Lung (tissue), 12 donors: ENCODE measurements around the gene HECTD2. TPM values are rescaled to one million over a fixed set of nuclear protein-coding genes. Genes with fewer than 3 reads are reported as not detected.

Experiments used
- ATAC-seq: fragments of 200-7000 bp; cut with Tn5 transposase; one replicate; pipeline ENCODE4 v1.9.1; 2020; ENCODE audit warnings: moderate number of reproducible peaks; ENCODE audit not compliant: insufficient read depth, low FRiP score
- DNase-seq, 3 donors: peaks; one replicate each; pipeline ENCODE4 v3.0.0-alpha.2; 2013 to 2017
- H3K27ac ChIP-seq, 2 donors: one replicate each; pipeline ENCODE4 v1.5.1; 2013; ENCODE audit warnings: mild to moderate bottlenecking in 2 of 2, moderate library complexity in 2 of 2, control low read depth in 1 of 2, inconsistent platforms in 1 of 2, low read depth in 1 of 2, low read length in 1 of 2
- H3K27me3 ChIP-seq, 3 donors: one replicate each; pipeline ENCODE4 v1.5.1; 2013; ENCODE audit warnings: low read length in 2 of 3; ENCODE audit not compliant: control insufficient read depth in 3 of 3, insufficient read depth in 3 of 3
- H3K36me3 ChIP-seq, 4 donors: one replicate each; pipeline ENCODE4 v1.5.1; 2013; ENCODE audit warnings: low read length in 4 of 4, mild to moderate bottlenecking in 1 of 4, moderate library complexity in 1 of 4; ENCODE audit not compliant: control insufficient read depth in 4 of 4, insufficient read depth in 4 of 4
- H3K4me1 ChIP-seq, 5 donors: one replicate each; pipeline ENCODE4 v1.5.1; 2013; ENCODE audit warnings: low read length in 5 of 5, mild to moderate bottlenecking in 2 of 5, moderate library complexity in 1 of 5; ENCODE audit not compliant: control insufficient read depth in 5 of 5, insufficient read depth in 5 of 5
- H3K4me3 ChIP-seq: one replicate; pipeline ENCODE4 v1.5.1; 2013; ENCODE audit warnings: mild to moderate bottlenecking, control low read depth, moderate library complexity
- H3K9ac ChIP-seq, 2 donors: one replicate each; pipeline ENCODE4 v1.5.1; 2013; ENCODE audit warnings: low read length in 2 of 2, control low read depth in 1 of 2; ENCODE audit not compliant: insufficient read depth in 1 of 2
- H3K9me3 ChIP-seq, 4 donors: one replicate each; pipeline ENCODE4 v1.5.1; 2013; ENCODE audit warnings: low read length in 3 of 4, mild to moderate bottlenecking in 1 of 4, moderate library complexity in 1 of 4; ENCODE audit not compliant: control insufficient read depth in 4 of 4, insufficient read depth in 3 of 4
- WGBS, 2 donors: extraction: QIAGEN DNeasy Blood & Tissue Kit; methylation state at CpG; one replicate each; pipeline ENCODE4 v1.1.7; 2013; 5-methylcytosine and 5-hydroxymethylcytosine counted together
- polyA plus RNA-seq, 2 donors: library from polyadenylated mRNA; stranded (reverse); fragments of 200-250 nt; gene quantifications; one replicate each; pipeline ENCODE4 v1.2.1, GENCODE V29; 2013
- total RNA-seq, 2 donors: library from RNA; depleted of rRNA in 1 of 2; stranded (reverse); fragments of >200 nt in 1 of 2; gene quantifications; one replicate each; pipeline ENCODE4 v1.2.1, GENCODE V29; 2014 to 2021
- TF ChIP-seq, protein P1 (sequence below): IDR thresholded peaks from 2 replicates; pipeline ENCODE4 v1.5.1; 2012; ENCODE audit warnings: mild to moderate bottlenecking; ENCODE audit errors: control extremely low read depth, extremely low read depth
- donor health status: control.
- donor health status: control.
- donor health status: Bipolar disorder and iron deficiency.
- donor health status: healthy.
- donor health status: DM: yes; HTN: yes; CAD: no.

The HECTD2 gene
- total and polyA plus RNA-seq, 4 donors = 3.1 to 50.8 (median 7.2) TPM

DNA sequence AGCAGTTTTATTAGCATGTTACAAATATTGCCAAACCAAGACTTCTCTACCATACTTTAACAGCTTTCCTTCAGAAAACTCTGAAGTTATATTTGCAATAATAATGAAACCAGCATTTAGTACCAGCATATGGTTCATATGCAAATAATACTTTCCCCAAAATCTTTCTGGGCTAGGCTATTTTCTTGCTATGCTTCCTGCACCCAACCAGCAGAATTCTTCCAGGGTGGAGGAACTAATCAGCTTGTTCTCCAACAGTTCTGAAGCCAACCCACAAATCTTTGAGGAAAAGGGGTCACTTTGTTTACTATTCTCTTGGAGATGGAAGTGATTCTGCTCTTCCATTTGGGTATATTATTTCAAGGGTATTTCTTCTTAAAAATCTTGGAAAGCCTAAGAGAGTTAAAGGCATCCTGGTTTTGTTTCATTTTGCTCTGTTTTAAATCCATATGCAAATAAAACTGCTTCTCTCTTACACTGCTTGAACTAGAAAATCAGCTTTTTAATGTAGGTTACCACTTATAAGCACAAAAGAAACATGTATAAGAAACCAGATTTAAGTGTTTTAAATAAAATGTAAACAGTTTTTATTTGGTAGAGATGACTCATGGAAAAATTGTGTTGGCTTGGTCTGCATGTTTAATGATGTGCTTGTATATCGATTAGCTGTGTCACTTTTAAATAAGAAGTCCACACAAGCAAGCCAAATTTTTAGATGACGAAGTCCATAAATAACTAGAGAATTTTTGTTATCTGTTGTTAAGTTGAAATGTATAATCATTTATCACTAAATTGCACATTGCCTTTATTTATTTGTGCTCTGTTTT is 103.7 kb downstream of the HECTD2 start:
- peak in 2 of 3 donors; percentile 92 to 94 for DNase-seq
- WGBS, 2 donors = 76 to 81% methylated on average over 2 of the region's 2 CpGs
- Histone ChIP-seq H3K9me3 (no peaks in the 10 kb centered on the region), H3K27ac (no peak overlapping the region), H3K4me3 (no peak overlapping the region), H3K9ac (peak overlapping the region in 1 of 2 donors; percentile 36), H3K4me1 (peaks cover 0 to 46% (median 0%) of the 10 kb centered on the region in 5 donors), H3K36me3 (peaks cover 2 to 18% (median 8%) of the 10 kb centered on the region in 4 donors), H3K27me3 (no peaks in the 10 kb centered on the region)
- TF ChIP-seq, protein P1, sequence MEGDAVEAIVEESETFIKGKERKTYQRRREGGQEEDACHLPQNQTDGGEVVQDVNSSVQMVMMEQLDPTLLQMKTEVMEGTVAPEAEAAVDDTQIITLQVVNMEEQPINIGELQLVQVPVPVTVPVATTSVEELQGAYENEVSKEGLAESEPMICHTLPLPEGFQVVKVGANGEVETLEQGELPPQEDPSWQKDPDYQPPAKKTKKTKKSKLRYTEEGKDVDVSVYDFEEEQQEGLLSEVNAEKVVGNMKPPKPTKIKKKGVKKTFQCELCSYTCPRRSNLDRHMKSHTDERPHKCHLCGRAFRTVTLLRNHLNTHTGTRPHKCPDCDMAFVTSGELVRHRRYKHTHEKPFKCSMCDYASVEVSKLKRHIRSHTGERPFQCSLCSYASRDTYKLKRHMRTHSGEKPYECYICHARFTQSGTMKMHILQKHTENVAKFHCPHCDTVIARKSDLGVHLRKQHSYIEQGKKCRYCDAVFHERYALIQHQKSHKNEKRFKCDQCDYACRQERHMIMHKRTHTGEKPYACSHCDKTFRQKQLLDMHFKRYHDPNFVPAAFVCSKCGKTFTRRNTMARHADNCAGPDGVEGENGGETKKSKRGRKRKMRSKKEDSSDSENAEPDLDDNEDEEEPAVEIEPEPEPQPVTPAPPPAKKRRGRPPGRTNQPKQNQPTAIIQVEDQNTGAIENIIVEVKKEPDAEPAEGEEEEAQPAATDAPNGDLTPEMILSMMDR = no peak
- ATAC-seq = no peak

DNA sequence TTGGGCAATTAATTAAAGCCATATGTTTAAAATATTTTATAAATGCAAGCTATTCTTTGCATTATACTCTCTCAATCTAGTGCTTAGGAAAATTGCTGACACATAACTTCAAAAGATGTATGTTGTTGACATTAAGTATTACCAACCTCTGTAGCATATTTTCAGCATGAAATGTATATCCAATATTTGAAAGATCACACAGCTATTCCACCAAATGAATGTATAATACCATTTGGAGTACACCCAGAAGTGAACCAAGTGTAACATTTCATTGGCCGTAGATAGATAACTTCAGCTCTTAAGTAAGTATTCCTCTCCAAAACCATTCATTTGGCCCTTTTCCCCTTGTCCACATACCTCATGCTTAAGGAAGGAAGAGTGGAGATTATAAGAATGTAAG is 104.6 kb downstream of the HECTD2 start:
- Histone ChIP-seq H3K4me1 (peaks cover 0 to 49% (median 0%) of the 10 kb centered on the region in 5 donors), H3K4me3 (no peak overlapping the region), H3K27ac (no peak overlapping the region), H3K9ac (no peak overlapping the region), H3K36me3 (peaks cover 2 to 18% (median 8%) of the 10 kb centered on the region in 4 donors), H3K27me3 (no peaks in the 10 kb centered on the region), H3K9me3 (no peaks in the 10 kb centered on the region)
- ATAC-seq = no peak
- TF ChIP-seq, protein P1 = no peak
- peak in 1 of 3 donors; percentile 45 for DNase-seq
- WGBS, 2 donors = 95% methylated on average over 1 of the region's 1 CpG

DNA sequence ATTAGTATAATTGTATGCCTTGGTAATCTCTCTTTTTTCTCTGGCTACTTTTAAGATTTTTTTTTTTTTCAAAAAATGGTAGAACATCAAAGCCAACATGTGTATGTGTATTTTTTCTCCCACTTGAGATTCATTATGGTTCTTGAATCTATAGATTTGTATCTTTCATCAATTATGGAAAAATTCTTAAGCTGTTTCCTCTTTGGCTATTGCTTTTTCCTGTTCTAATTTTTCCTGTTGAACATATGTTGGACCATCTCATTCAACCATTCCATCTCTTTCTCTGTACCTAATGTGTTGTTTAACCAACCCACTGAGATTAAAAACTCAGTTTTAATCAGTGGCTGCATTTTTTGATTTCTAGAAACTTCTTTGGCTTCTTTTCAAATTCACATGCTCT is 107.2 kb downstream of the HECTD2 start:
- Histone ChIP-seq H3K36me3 (peaks cover 2 to 12% (median 6%) of the 10 kb centered on the region in 4 donors), H3K4me1 (peaks cover 0 to 53% (median 16%) of the 10 kb centered on the region in 5 donors), H3K9ac (no peak overlapping the region), H3K9me3 (no peaks in the 10 kb centered on the region), H3K4me3 (no peak overlapping the region), H3K27me3 (no peaks in the 10 kb centered on the region), H3K27ac (no peak overlapping the region)
- DNase-seq = no peak
- no peak for ATAC-seq
- TF ChIP-seq, protein P1 = no peak
